NCI-H1105 treated with DMSO at 0.1 percent for 48 hours (cell line): ENCODE measurements around the gene PRPF31.

Source experiments
- DNase-seq: peaks from one replicate; lab custom pipeline; 2025; lab: John Stamatoyannopoulos, UW

PRPF31 gene

DNA sequence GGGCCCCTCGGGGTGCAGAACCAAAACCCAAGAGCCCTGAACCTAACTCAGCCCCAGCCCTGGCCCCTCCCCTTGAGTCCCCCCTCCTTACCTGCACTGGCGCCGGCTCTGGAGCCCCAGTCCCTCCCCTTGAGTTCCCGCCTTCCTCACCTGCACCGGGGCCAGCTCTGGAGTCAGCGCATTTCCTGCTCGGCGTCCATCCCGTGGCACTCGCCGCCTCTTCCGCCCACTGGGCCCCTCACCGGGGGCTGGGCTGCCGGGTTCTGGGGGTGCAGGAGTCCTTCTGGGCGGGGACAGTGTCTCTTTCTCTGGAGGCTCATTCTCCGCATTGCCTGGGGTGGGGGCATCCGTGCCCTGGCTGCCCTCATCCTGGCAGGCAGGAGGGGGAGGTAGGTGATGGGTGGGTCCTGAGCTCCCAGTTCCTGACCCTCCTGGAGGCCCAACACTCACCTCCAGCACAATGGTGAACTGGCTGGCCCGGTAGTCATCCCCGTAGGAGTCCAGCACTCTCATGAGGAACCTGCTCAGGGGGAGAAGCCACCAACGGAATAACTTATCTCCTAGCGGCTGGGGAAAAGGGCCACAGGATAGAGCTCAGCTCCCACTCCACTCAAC is 7.6 kb upstream of the PRPF31 start:
- DNase-seq = no peak

GRCh38 chr19:54108496-54108895 is 7.1 kb upstream of the PRPF31 start:
- no peak for DNase-seq

DNA sequence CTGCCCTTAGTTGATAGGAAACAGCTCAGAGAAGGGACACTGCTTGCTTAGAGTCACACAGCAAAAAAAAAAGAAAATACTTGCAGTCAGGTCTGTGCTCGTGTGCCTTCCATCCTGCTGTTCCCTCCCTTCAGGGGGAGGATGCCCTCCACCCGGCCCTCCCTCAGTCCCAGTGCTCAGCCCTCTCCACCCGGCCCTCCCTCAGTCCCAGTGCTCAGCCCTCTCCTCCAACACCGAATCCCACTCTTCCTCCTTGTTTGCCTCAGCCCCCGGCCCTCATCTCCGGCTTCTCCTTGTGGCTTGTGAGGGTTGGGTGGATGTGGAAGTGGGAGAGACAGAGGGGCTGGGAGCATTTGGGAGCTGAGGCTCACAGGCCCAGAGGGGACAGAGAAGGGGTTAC is 5.9 kb upstream of the PRPF31 start:
- no peak for DNase-seq

GRCh38 chr19:54114340-54115108 is 1.0 kb upstream of the PRPF31 start:
- peak; percentile 19 for DNase-seq

- no peak for DNase-seq
Measured at GRCh38 chr19:54121259-54121658, 5.7 kb downstream of the PRPF31 start.

DNA sequence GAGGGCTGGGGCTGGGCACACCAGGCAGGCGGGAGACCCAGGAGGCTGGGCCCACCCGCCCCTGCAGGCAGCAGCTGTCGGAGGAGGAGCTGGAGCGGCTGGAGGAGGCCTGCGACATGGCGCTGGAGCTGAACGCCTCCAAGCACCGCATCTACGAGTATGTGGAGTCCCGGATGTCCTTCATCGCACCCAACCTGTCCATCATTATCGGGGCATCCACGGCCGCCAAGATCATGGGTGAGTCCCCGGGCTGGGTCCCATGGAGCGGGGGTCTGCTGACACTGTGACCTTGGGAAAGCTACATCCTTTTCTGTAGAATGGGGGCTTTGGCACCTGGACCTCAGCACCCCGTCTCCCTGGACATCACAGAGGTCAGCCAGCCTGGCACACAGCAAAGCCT is 8.1 kb downstream of the PRPF31 start:
- DNase-seq = no peak

- DNase-seq = no peak
Measured at GRCh38 chr19:54124393-54124792, 8.8 kb downstream of the PRPF31 start.

- DNase-seq = no peak
Measured at GRCh38 chr19:54125713-54126112, 10.2 kb downstream of the PRPF31 start.

GRCh38 chr19:54127688-54128440 is 12.3 kb downstream of the PRPF31 start:
- no peak for DNase-seq

- DNase-seq = no peak
Measured at GRCh38 chr19:54128441-54128725, 12.8 kb downstream of the PRPF31 start.

- DNase-seq = no peak
Measured at GRCh38 chr19:54128796-54129616, 13.5 kb downstream of the PRPF31 start.

DNA sequence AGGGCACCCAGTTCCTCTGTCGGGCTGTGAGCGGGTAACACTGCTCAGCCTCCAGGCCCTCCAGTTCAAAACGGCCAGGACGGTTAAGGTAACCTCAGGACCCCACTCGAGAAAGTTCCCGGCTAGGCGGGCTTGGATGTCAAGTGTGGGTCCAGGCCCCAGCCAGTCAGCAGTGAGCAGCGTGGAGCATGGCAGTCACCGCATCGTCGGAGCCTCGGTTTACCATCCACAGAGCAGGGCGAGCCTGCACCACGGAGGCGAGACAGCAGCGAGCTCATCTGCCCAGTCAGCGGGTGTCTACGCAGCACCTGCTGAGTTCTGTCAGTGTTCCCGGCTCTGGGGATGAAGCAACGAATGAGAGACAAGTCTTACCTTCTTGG is 14.1 kb downstream of the PRPF31 start:
- DNase-seq = no peak

DNA sequence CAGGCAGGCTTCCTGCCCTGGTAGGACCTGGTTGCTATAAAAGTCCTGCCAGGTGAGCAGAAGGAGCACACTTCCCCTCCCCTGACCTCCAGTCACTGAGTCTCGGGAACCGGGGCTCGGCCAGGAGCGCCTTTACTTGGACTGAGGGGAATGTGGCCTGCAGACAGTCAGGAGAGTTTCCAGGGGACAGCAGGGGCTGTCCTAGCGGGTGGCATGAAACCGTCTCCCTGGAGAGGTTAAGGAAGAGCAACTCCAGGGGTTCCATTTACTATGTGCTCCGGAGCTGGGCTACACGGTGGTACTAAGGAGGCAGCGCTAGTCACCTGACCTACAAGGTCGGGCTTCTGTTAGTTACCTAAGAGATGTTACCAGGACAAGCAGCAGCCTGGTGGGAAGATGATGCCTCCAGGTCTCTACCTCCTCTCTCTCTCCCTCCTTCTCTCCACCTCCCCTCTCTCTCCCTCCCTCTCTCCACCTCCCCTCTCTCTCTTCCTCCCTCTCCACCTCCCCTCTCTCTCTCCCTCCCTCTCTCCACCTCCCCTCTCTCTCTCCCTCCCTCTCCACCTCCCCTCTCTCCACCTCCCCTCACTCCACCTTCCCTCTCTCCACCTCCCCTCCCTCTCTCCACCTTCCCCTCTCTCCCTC is 17.9 kb downstream of the PRPF31 start:
- peak; percentile 51 for DNase-seq

GRCh38 chr19:54133957-54134590 is 18.5 kb downstream of the PRPF31 start:
- no peak for DNase-seq

DNA sequence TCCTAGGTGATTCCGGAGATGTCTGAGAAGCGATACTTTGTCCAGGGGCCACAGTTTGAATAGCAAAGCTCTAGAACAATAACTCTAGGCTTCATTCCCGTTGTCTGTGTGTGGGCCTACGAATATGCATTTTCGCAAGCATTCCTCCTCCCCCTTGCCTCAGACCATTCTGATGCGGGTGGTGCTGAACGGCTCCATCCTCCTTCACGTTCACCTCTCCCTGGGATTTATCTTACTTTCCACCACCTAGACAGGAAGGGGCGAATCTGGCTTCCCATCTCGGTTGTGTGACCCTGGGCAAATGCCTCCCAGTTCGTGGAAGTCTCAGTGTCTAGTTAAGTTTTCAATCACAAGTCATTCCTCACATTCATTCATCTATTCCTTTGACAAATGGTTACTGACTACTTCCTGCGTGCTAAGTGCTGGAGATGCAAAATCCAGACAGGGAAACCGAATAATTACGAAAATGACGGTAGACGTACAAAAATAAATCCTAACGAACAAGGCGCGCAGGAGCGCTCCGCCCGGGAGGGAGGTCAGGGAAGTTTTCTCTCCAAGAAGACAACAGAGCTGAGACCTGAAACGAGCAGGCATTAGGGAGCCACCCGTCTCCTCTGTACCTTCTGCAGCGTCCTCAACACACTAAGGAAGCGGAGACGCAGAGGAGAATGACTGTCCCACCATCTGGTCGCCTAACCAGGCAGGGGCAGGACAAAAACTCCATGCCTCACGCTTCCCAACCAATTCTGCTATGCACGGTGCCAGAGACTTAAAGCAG is 20.7 kb downstream of the PRPF31 start:
- no peak for DNase-seq

DNA sequence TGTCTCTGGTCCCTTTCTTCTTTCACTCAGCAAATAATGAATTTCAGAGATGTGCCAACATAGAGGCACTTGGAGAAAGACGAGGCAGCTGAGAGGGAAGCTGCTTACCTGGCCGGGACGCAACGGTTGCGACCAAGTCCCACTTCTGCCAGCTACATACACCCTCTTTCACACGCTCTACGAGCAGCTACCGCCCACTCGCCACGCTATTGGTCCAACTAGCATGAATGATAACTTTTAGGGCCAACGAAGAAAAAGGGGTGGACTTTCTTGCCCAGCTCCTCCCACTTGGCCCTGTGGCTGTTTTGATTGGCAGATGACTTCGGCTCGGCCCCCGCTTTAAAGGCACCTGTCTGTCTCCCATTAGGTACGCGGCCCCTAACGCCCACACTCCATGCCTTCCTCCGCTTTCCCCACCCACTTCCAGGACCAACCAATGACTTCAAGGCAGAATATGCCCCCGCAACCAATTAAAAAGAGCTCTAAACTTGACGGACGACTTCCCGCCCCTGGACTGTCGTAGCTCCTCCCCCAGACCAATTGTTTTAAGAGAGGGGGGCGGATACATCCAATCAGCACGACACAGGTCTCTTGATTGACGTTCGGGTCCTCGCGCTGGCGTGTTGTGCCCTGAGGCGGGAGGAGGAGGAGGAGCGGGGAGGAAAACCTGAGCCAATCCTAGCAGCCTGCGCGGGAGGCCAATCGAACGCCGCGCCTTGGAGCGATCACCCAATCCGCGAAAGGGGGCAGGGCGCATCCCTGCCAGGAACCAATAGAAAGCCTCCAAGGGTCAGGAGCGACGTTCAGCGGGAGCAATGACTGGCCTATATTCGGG is 21.5 kb downstream of the PRPF31 start:
- peak; percentile 100 for DNase-seq

DNA sequence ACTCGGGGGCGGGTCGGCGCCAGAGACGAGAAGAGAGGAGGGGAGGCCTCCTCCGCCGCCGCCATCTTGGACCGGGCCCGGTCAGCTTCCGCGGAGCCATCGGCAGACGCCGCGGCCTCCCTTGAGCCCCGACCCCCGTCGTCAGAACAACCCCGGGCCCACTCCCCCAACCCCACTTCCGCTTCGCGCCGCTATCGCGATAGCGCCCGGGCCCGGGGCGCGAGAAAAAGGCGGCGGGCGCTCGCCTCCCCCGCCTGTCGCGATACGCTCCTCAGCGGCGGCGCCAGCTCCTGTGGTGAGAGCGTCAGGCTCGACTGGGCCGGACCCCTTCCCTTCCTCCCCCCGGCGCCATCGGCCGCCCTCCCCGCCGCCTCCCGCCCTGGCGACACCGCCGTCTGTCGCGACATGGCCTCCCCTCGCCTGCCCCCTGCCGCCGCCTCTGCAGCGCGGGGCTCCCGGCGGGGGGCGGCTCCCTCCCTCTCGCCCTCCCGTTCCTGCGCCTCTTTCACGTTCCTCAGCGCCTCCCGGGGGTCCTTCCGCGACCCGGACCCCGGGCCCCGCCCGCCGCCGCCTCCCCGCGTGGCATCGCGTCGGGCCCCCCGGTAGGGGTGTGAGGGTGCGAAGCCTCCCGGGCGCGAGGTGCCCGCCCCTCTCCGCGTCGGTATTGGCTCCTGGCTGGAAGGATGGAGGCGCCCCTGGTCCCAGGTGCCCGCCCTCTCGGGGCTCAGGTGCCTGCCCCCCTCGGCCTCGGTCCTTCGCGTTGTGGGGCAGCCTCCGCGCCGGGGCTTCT is 22.3 kb downstream of the PRPF31 start, which contains the start of gene CNOT3:
TSS of gene CNOT3 (plus strand) at position 64 of the 790 bp plus-strand sequence. CDS start 5,217 bp downstream, outside the sequence.
- DNase-seq = no peak

GRCh38 chr19:54138489-54139256 is 23.1 kb downstream of the PRPF31 start:
- no peak for DNase-seq
